Endodermal cell (in vitro differentiated cells): ENCODE measurements around the gene SFR1. TPM values are rescaled to one million over a fixed set of nuclear protein-coding genes. Genes with fewer than 3 reads are reported as not detected.

Experiments
- DNase-seq: peaks from one replicate; pipeline ENCODE4 v3.0.0-alpha.2; 2017
- H3K27ac ChIP-seq: 2 replicates; pipeline ENCODE4 v1.5.1; 2013; ENCODE audit warnings: mild to moderate bottlenecking, low read depth, low read length, moderate library complexity
- H3K27me3 ChIP-seq: 2 replicates; pipeline ENCODE4 v1.6.1; 2013; ENCODE audit warnings: mild to moderate bottlenecking, low read length, moderate library complexity; ENCODE audit not compliant: insufficient read depth, control insufficient read depth, poor library complexity, severe bottlenecking
- H3K36me3 ChIP-seq: 2 replicates; pipeline ENCODE4 v1.7.0; 2013; ENCODE audit warnings: mild to moderate bottlenecking, low read length, moderate library complexity; ENCODE audit not compliant: control insufficient read depth, insufficient read depth
- H3K4me1 ChIP-seq: one replicate; pipeline ENCODE4 v1.7.0; 2013; ENCODE audit warnings: low read length; ENCODE audit not compliant: control insufficient read depth, insufficient read depth
- H3K4me3 ChIP-seq: 2 replicates; pipeline ENCODE4 v1.5.1; 2013; ENCODE audit warnings: mild to moderate bottlenecking, low read length, moderate library complexity
- H3K9ac ChIP-seq: 2 replicates; pipeline ENCODE4 v1.6.1; 2013; ENCODE audit warnings: mild to moderate bottlenecking, low read length, moderate library complexity; ENCODE audit not compliant: poor library complexity, severe bottlenecking; ENCODE audit errors: extremely low read depth
- H3K9me3 ChIP-seq: 2 replicates; pipeline ENCODE4 v1.6.1; 2013; ENCODE audit warnings: mild to moderate bottlenecking, low read length, moderate library complexity; ENCODE audit not compliant: control insufficient read depth
- H3K27ac Mint-ChIP-seq: 2 replicates; pipeline ENCODE4 v1.8.0; 2020; ENCODE audit warnings: mixed read lengths
- H3K27me3 Mint-ChIP-seq: 2 replicates; pipeline ENCODE4 v1.8.0; 2021; ENCODE audit warnings: mild to moderate bottlenecking, mixed read lengths; ENCODE audit not compliant: insufficient read depth
- H3K36me3 Mint-ChIP-seq: 2 replicates; pipeline ENCODE4 v1.8.0; 2020; ENCODE audit warnings: low read depth, mixed read lengths
- H3K4me1 Mint-ChIP-seq: 2 replicates; pipeline ENCODE4 v1.8.0; 2020; ENCODE audit warnings: mixed read lengths
- H3K4me3 Mint-ChIP-seq: 2 replicates; pipeline ENCODE4 v1.8.0; 2020; ENCODE audit warnings: mild to moderate bottlenecking, moderate library complexity, mixed read lengths
- H3K9me3 Mint-ChIP-seq: 2 replicates; pipeline ENCODE4 v1.8.0; 2020; ENCODE audit warnings: mild to moderate bottlenecking, mixed read lengths
- CTCF ChIP-seq: fragments of 200-600 bp; sonication (generic); conservative IDR thresholded peaks from 2 replicates; pipeline ENCODE4 v1.5.0; 2021; ENCODE audit warnings: antibody characterized with exemption, mild to moderate bottlenecking
- WGBS, 2 experiments: methylation state at CpG; one replicate each; pipeline versions ENCODE4 v1.1.5 to v1.1.7; 2013; ENCODE audit warnings: missing lambda C conversion rate in 2 of 2, mixed read lengths in 1 of 2; ENCODE audit not compliant: insufficient coverage in 1 of 2, insufficient read length in 1 of 2; 5-methylcytosine and 5-hydroxymethylcytosine counted together
- long read RNA-seq, 4 experiments: library from polyadenylated mRNA in 2 of 4; library from RNA in 1 of 4; library from capped mRNA in 1 of 4; stranded (forward) in 3 of 4; unstranded in 1 of 4; transcript quantifications; one replicate each; pipeline ENCODE4 v2.0.0, GENCODE V29; 2020 to 2021; ENCODE audit warnings: inconsistent platforms in 1 of 4
- polyA plus RNA-seq, 2 experiments: library from polyadenylated mRNA; stranded (reverse); fragments of 50-300 nt; gene quantifications; one replicate each; pipeline ENCODE4 v1.2.3, GENCODE V29; 2013
- total RNA-seq, 2 donors: library from RNA; stranded (reverse); fragmentation: NEBNext Ultra II Directional in 1 of 2; extraction: Animal tissue kit (Norgen Biotek cat#: 25700) in 1 of 2; gene quantifications; 2 replicates in 1 of 2; 3 replicates in 1 of 2; pipeline ENCODE4 v1.2.1, GENCODE V29; 2021

SFR1 gene
- 10 to 100 TPM in 1 of 2 donors, 1 to 10 TPM in 1; 9.2 to 12.0 TPM for total RNA-seq
- 14.5 TPM for polyA plus RNA-seq (2013, experiment 1 of 2)
- polyA plus RNA-seq (2013, experiment 2 of 2) = 12.9 TPM
- long read RNA-seq, experiment 1, partial matches to known transcripts = 4 of 5 reads
- long read RNA-seq, experiment 1, other reads (novel, unspliced or antisense) = 0 of 5 reads
- long read RNA-seq, experiment 2, transcript SFR1-201 (4 exons, 1,438 nt) = major isoform, 17 of 26 reads
- long read RNA-seq, experiment 2, transcript SFR1-202 (4 exons, 1,503 nt) = minor isoform, 7 of 26 reads
- long read RNA-seq, experiment 2, partial matches to known transcripts = 2 of 26 reads
- long read RNA-seq, experiment 2, other reads (novel, unspliced or antisense) = 0 of 26 reads
- long read RNA-seq, experiment 3, transcript SFR1-202 (4 exons, 1,503 nt) = minor isoform, 6 of 28 reads
- long read RNA-seq, experiment 3, transcript SFR1-201 (4 exons, 1,438 nt) = major isoform, 10 of 28 reads
- long read RNA-seq, experiment 3, partial matches to known transcripts = 6 of 28 reads
- long read RNA-seq, experiment 3, other reads (novel, unspliced or antisense) = 5 of 28 reads
- long read RNA-seq, experiment 4, partial matches to known transcripts = 3 of 9 reads
- long read RNA-seq, experiment 4, other reads (novel, unspliced or antisense) = 0 of 9 reads

- WGBS, 2 experiments = 0% methylated on average over 11 to 67 of the region's 67 CpGs
- H3K4me3 ChIP-seq = peak within 1 kb of the TSS; percentile 92
- no peaks in the 10 kb centered on the region for H3K4me1 ChIP-seq
- Mint-ChIP-seq H3K27ac (peak within 1 kb of the TSS; percentile 100), H3K4me3 (peak within 1 kb of the TSS; percentile 86), H3K27me3 (no peaks in the 10 kb centered on the region), H3K36me3 (peaks cover 11% of the 10 kb centered on the region), H3K9me3 (no peaks in the 10 kb centered on the region), H3K4me1 (peaks cover 28% of the 10 kb centered on the region)
- H3K27ac ChIP-seq = peak within 1 kb of the TSS; percentile 99
- H3K9ac ChIP-seq = peak within 1 kb of the TSS; percentile 98
- no peaks in the 10 kb centered on the region for H3K36me3 ChIP-seq
- peak; percentile 100 for DNase-seq
- no peaks in the 10 kb centered on the region for H3K9me3 ChIP-seq
- H3K27me3 ChIP-seq = no peaks in the 10 kb centered on the region
- peak; percentile 80 for TF ChIP-seq CTCF
These were observed at the start of gene SFR1 for GRCh38 chr10:104121485-104122224. Gene SFR1, plus strand, starts transcription at chr10:104122171. Its CDS starts 13 bp downstream, at chr10:104122184.

GRCh38 chr10:104072786-104073185 is 49.2 kb upstream of the SFR1 start:
- H3K27ac Mint-ChIP-seq = no peak overlapping the region
- DNase-seq = peak; percentile 21
- 79 to 89% methylated on average over 5 of the region's 5 CpGs for WGBS, 2 experiments

More at GRCh38 chr10:104072786-104073185, 49.2 kb upstream of the SFR1 start:
- Mint-ChIP-seq H3K9me3 (no peaks in the 10 kb centered on the region), H3K36me3 (no peaks in the 10 kb centered on the region), H3K27me3 (peaks cover 4% of the 10 kb centered on the region), H3K4me1 (peaks cover 30% of the 10 kb centered on the region), H3K4me3 (no peak overlapping the region)
- H3K4me1 ChIP-seq = peaks cover 8% of the 10 kb centered on the region
- no peak overlapping the region for H3K27ac ChIP-seq
- H3K4me3 ChIP-seq = no peak overlapping the region
- TF ChIP-seq CTCF = no peak
- no peaks in the 10 kb centered on the region for H3K36me3 ChIP-seq
- no peaks in the 10 kb centered on the region for H3K9me3 ChIP-seq
- H3K27me3 ChIP-seq = no peaks in the 10 kb centered on the region
- H3K9ac ChIP-seq = no peak overlapping the region
